NCI-H1048 (cell line): ENCODE results near the gene SEMA3D.

Experiments used
- DNase-seq: peaks from one replicate; lab custom pipeline; 2025; lab: John Stamatoyannopoulos, UW

SEMA3D gene

DNA sequence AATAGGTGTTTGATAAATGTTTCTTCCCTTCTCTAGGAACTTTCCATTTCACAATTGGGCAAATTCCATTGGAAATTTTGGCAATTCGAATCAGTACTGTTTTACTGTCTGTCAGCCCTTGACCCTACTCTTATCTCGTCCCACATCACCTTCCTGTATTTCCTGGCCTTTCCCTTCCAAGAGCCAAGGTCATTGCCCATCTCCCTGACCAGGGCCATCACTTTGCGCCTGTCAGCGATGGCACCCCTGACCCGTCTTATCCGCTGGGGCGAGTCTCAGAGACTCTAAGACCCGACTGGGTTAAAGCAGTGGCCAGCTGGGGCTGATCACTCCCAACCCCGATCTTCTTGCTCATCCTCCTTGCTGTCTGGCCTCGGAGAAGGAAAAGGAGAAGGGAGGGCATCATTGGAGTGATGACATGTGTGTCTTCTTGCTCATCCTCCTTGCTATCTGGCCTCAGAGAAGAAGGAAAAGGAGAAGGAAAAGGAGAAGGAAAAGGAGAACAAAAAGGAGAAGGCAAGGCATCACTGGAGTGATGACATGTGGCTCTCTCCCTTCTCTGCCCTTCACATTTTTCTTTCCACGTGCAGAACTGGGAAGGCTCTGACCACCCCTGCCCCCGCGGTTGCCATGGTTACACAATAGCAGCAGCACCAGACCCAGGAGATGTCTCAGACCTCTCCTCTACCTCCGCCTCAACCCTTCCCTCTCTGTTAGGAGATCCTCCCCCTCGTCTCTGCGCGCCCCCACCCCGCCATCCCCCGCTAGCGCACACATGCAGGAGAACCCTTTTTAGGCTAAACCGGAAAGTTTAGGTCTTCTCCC, 2.0 kb downstream of the SEMA3D start:
- DNase-seq = no peak

DNA sequence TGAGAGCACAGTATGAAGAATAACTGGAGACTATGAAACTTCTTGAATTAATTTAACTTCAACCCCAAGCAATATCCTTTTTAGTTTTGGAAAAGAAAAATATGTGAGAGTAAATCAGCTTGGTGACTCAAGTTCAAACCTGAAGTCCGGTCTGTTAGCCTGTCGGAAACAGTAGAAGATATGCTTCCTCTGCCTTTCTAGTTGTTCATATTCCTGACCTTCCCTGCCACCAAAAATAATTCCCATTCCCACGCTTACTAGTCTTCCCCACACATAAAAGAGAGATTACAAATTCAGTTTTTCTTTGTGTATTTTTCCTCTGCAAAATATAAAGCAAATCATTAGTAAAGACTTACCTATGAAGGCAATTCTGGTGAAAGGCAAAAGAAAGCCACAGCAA, 3.6 kb downstream of the SEMA3D start:
- DNase-seq = no peak

DNA sequence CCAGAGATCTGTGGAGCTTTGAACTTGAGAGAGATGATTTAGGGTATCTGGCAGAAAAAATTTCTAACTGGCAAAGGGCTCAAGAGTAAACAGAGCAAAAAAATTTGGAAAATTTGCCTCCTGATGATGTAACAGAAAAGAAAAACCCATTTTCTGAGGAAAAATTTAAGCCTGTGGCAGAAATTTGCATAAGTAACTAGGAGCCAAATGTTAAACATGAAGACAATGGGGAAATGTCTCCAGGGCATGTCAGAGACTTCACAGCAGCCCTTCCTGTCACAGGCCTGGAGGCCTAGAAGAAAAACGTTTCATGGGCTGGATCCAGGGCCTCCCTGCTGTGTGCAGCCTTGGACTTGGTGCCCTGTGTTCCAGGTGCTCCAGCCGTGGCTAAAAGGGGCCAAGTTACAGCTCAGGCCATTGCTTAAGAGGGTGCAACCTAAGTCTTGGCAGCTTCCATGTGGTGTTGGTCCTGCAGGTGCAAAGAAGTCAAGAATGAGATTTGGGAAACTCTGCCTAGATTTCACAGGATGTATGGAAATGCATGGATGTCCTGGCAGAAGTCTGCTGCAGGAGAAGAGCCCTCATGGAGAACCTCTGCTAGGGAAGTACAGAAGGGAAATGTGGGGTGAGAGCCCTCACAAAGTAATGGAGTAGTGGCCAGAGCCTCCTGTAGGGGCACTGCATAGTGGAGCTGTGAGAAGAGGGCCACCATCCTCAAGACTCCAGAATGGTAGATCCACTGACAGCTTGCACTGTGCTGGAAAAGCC, 8.1 kb downstream of the SEMA3D start:
- no peak for DNase-seq

DNA sequence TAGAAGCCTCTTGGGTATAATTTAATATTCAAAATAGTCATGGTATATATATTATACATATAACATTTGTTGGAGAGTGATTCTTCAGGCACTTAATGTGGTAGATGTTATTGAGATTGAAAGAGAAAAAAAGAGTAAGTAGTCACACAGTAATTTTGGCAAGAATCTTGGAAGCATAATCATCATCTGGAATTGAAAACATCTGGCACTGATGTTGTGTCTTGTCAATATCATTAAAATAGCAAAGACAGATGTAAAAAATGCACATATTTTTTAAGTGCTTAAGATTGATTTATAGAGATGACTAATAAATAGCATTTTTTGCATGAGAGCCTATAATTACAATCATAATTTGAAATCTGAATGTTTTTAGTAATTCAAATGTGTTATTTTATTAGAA, 9.5 kb downstream of the SEMA3D start:
- DNase-seq = no peak

DNA sequence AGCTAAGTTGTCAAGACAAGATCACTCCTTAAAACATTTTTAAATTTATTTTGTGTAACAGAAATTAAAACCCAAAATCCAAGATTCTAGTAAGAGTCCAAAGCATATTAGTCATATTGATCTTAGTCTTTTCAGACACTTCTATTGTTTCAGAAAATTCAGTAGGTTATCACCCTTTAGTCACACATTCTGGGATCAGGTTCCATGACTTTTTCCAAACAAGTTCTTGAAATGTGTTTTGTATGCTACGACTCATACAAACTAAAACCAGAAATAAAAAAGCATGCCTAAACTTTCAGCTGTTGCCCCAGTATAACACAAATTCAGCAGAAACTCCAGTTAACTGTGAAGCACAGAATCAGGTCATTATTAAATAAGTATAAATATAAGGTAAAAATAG, 10.7 kb downstream of the SEMA3D start:
- no peak for DNase-seq

DNA sequence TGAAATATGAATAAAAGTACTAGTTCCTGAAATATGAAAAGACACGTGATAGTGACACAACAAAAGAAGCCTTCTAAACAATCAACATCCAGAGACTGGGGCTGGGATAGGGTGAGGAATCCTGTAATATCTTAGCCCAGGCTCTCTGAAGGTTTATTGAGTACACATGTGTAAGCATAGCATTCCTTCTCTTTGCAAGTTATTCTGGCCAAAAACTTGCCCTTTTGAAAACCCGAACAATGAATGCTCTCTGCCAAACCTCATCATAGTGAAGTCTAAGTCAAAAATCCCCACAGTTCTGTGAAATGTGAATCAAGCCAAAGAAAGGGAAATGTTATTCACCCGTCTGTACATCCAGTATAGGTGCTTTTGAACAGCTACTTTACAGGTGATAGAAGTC, 11.6 kb downstream of the SEMA3D start:
- no peak for DNase-seq

DNA sequence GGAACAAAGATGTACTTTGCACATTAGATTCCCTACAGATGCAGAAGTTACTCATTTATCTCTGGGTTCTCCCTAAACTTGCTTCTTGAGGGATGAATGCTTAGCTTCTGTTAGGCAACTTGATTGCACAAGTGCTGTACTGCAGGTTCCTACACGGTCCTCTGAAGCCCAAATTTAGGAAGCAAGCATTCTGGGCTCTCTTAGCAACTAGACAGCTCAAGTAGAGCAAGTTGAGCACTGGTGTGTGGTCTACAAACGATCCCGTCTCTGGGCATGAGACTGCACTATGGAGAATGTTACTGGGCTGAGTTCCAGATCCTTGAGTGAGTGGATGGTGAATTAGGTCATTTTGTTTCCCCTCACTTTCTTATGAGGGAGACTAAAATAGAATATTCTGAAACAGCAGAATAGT, 14.3 kb downstream of the SEMA3D start:
- no peak for DNase-seq

DNA sequence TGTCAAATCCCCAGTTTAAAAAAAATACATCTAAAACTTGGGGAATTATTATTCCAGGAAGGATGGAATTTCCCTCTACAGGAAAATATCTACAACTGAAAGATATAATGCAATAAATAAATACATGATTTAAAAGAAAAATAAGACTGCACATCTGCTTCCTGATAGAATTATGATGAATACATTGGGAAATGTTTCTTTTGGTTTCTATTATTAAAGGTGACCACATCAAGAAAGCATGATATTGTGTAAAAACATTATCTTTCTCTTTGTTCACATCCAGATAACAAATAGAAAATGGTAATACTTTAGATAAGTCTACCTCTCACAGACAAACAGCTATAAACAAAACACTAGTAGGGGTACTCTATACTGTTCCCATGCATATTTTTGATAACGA, 19.2 kb downstream of the SEMA3D start:
- no peak for DNase-seq

DNA sequence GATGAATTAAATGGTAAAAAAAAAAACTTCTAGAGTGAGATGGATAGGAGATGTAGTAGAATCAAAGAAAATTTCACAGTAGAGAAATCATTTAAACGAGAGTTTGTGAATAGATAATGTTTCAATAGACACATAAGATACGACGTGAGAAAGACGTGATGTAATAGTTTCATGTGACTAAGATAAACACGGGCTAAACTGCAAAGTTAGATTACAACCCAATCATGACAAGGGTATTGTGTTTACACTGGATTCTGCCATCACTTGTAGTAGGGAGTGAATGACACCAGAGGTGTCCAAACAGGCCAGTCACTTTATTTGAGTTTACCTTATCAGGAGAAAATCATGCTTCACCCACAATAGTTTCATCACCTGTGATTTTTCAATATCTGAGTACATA, 21.6 kb downstream of the SEMA3D start:
- no peak for DNase-seq

DNA sequence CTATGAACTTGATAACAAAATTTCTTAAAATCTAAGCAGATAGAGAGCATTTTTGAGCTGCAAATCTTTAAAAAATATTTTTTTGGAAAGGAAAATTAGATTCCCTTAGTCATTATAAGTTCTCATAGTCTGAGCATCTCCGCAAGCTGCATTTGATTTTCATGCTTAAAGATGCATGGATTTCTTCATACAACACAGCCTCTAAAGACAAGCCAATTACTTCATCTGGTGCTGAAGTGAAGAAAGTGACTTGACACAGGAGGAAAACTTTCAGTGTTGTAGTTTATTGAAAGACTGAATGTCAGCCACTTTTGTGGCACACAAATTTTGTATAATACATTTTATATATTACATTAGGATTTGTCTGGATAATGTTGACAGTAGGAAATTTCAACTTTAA, 22.5 kb downstream of the SEMA3D start:
- DNase-seq = no peak

DNA sequence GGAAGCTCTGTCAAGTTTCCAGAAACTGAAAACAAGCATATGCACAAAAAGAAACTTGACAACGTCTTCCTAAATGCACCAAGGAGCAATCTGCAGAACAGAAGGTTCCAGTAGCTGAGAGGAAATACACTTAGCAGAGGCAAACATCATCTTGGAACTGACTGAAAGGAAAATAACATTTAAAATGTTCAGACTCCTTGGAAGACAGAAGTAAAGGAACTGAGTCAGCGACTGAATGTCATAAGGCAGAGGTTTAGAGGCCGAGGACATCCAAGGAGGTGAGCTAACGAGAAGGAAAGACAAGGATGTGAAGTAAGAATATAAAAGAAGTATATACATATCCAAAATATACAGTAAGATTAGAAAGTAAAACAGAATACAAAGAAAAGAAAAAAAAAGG, 24.1 kb downstream of the SEMA3D start:
- DNase-seq = no peak

DNA sequence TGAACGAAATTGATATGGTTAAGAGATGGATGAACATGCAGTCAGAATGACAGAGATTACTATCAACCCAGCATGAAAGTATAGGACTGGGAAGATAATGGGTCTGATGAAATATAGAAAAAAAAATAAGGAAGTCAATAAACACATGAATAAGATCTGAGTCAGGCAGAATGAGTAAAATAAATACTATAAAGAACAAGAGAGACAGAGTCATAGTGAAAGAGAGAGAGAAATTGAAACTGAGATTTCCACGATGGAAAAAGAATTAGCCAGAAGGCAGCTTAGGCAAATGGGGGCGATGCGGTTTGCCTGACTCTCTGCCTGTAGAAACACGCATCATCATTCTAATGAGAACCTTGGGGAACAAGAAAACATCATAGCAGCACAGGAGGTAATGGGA, 26.6 kb downstream of the SEMA3D start:
- no peak for DNase-seq

DNA sequence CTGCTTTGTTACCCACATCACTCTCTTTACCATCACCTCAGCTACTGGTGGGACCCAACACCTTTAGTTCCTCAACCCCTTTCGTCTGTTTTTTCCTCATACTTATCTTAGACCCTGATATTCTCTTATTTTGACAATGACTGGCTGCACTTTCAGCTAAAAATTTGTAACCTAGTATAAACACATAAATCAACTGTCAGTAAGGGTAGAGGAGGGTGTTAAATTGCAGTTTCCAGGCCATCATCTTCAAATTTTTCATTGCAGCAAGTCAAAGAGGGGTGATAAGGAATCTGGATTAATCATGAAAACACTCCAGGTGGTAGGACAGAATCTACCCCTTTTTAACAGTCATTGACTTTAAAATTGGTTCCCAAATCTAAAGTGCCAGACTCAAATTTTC, 27.9 kb downstream of the SEMA3D start:
- DNase-seq = no peak

DNA sequence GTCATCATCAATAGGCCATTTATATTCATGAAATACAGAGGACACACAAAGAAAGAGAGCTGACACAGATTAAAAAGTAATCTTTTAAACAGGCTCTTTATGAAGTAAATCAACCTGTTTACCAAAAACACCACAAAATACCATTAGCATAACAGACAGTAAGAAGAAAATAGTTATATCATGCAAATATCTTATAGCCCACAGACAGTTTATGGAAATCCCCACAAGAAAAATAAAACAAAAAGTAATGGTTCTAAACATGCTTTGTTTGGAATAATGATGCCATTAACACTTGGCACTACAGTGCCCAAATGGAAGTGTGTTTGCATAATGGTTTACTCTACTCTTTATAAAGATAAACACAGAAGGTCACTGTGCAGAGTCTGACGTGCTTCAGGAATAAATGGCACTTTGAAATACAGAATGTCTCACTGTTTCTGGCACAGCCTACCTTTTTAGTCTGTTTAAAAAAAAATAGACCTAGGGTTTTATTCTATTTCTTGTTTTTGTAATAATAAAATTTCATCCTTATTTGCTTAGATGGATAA, 30.1 kb downstream of the SEMA3D start:
- peak; percentile 78 for DNase-seq

DNA sequence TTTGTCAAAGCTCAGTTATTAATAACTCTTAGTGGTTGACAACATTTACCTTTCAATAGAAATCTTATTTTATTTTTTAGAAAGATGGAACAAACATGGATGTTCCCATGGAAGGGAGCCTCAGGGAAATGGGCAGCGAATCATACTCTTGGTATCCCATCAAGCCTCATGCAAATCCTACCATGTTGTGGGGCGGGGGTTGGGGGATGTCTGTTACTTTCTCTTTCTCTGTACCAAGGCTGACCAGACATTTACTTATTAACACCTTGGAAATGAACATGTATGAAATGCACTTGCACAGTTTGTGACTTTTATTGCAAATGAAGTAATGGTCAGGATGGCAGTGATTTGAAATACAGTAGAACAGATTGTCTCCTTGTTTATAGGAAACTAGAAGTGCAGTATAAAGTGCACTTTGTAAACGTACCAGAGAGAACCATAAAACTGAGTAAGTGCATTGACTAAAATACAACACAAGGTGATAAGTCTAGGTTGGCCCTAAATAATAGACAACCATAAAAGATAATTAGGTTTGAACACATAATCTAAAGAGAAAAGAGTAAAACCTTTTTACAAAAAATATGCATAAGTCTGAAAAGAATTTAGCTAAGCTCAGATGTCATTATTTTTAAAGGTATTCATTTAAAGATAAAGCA, 32.4 kb downstream of the SEMA3D start:
- DNase-seq = no peak

DNA sequence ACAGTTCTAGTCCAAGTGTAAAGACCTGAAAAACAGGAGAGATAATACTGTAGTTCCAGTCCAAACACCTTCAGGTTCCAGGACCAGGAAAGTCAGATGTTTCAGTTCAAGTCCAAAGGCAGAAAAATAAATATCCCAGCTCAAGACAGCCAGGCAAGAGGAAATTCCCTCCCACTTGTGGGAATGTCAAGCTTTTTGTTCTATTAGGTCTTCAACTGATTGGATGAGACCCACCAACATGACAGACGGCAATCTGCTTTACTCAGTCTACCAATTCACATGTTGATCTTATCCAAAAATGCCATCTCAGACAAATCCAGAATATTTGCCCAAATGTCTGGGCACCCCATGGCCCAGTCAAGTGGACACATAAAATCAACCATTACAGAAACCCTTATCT, 33.1 kb downstream of the SEMA3D start:
- no peak for DNase-seq

DNA sequence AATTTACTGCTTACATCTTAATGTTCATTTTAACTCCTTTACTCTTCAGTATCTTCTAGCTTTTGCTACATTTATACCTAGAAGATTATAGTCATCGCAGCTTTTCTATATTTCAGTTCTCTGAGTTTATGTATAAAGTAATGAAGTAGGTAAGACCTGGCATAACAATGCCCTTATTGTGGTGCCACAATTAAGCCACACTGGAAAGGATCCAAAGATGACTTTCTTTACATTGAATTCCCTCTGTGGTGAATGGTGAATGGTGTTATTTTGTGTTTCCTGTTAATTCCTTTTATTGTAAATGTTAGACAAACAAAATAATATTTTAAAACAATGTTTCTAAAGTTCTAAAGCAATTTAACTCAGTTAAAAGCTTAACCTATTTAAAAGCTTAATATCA, 36.2 kb downstream of the SEMA3D start:
- DNase-seq = no peak

DNA sequence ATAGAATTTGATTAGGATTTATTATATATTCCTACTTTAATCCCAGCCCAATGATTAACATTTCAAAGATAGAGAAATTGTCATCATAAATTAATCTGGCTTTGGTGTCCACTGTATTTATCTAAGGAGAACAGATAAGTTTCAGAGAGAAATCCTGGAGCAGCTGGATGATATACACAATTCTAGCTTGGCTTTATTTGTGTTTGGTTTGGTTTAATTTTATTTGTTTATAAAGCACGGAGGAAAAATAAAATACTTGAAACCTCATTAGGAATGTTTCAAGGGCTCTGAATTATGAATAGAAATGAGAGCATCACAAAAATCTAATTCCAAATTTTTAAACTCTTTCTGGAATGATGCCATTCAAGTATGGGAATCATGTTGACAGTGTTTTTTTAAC, 42.1 kb downstream of the SEMA3D start:
- DNase-seq = no peak

DNA sequence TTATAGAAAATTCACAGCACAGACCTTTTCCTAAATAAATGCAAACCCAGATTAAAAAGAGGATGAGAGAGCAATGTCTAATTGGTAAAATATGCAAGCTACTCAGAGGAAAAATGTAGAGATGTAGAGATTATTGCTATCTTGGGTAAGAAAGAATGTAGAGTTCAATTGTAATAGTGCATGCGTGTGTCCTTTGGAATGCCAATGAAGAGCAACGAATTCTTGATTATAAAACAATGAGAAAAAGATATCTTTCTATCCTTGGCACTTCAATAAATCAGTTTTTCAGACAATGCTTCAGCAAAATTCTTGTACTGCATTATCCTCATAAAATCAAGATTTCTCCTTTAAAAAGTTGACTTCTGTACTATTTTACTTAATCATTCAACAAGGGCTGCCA, 50.9 kb downstream of the SEMA3D start:
- DNase-seq = no peak

DNA sequence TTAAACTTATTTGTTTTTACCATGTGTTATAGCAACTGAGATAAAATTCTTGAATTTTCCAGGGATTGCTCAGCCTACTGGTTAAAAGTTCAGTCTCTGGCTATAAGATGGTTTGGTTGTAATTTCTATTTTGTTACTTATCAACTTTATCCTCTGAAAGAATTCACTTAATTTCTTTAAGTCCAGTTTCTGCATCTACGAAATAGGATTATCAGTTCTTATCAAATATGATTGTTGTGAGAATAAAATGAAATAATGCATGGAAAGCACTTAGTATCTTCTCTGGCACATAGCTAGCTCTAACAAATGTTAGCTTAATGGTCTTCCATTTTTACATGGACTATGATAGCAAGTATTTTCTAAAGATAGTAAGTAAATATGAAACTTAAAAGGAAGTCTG, 53.3 kb downstream of the SEMA3D start:
- no peak for DNase-seq

DNA sequence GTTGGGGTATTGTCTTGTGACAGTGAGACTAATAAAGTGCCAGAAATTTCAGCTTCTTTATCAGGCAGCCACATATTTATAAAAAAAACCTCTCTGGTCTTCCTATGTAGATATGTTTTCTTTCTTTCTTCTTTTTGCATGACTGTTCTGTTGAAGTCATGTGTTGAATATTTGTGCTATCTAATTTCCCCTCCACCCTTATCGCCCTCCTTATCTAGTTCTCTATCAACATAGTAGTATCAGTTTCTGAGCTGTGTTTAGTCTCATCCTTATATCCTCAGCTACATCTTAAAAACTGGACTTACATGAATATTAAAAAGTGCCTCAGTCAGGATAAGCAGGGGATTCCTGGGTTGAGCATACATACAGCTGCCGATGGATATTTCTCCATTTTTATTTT, 53.9 kb downstream of the SEMA3D start:
- no peak for DNase-seq

DNA sequence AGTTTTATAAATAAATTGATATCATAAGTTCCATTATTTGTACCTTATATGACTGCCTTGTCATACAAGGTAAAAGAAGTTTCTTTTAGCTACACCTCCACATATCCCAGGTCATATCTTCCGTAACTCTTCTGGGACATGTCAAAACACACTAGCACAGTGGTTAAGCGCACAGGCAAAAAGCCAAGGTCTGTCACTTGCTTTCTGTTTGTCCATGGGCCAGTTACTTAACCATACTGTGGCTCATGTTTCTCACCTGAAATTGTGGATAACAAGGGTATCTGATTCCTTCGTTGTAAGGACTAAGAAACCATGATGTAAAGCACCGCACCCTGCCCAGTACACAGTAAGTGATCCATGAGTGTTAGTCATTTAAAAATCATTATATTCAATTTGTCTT, 56.2 kb downstream of the SEMA3D start:
- no peak for DNase-seq

DNA sequence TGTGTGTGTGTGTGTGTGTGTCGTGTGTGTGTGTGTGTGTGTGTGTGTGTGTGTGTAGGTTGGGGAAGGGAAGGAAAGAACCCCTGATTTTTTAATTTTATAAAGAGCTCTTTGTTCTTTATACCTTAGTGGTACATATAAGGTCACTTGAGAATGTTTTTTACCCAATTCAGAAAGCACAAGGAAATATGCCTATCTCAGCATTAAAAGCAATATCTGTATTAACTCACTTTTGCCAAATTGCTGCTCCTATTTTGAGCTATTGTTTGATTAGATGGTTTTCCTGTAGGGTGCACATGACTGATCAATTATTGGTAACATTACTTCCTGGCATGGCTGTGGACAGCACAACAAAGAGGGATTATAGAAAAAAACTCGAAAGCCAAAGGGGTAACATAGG, 60.5 kb downstream of the SEMA3D start:
- DNase-seq = no peak
